CD4-positive, alpha-beta T cell treated with Interferon gamma for 1 hour (primary cell): ENCODE measurements around the gene RABGAP1L.
"Not testable (repeated sequence)": the region's sequence is repeated elsewhere in the genome, so short reads cannot be mapped to it uniquely, and the experiment has no call there.

Experiments
- DNase-seq: peaks from one replicate; pipeline ENCODE4 v3.0.0-alpha.2; 2020

The RABGAP1L gene

GRCh38 chr1:174686213-174686612, 526.9 kb downstream of the RABGAP1L start:
- DNase-seq = no peak

GRCh38 chr1:174689524-174689923, 530.2 kb downstream of the RABGAP1L start:
- no peak for DNase-seq

- no peak for DNase-seq
Measured at GRCh38 chr1:174690266-174690665, 530.9 kb downstream of the RABGAP1L start.

- no peak for DNase-seq
Measured at GRCh38 chr1:174692313-174692712, 533.0 kb downstream of the RABGAP1L start.

GRCh38 chr1:174693085-174693484, 533.8 kb downstream of the RABGAP1L start:
- DNase-seq = no peak

- not testable (repeated sequence) for DNase-seq
Measured at GRCh38 chr1:174693539-174693938, 534.2 kb downstream of the RABGAP1L start.

- no peak for DNase-seq
Measured at GRCh38 chr1:174696026-174696821, 536.9 kb downstream of the RABGAP1L start.

GRCh38 chr1:174700314-174700713, 541.0 kb downstream of the RABGAP1L start:
- DNase-seq = no peak

- no peak for DNase-seq
Measured at GRCh38 chr1:174700775-174701174, 541.5 kb downstream of the RABGAP1L start.

GRCh38 chr1:174701565-174701964, 542.2 kb downstream of the RABGAP1L start:
- DNase-seq = no peak

GRCh38 chr1:174702011-174702410, 542.7 kb downstream of the RABGAP1L start:
- DNase-seq = no peak

- DNase-seq = no peak
Measured at GRCh38 chr1:174703309-174703708, 544.0 kb downstream of the RABGAP1L start.

- no peak for DNase-seq
Measured at GRCh38 chr1:174704300-174704699, 545.0 kb downstream of the RABGAP1L start.

GRCh38 chr1:174710868-174711845, 551.8 kb downstream of the RABGAP1L start:
- DNase-seq = no peak

GRCh38 chr1:174711848-174712247, 552.5 kb downstream of the RABGAP1L start:
- not testable (repeated sequence) for DNase-seq

GRCh38 chr1:174712541-174712940, 553.2 kb downstream of the RABGAP1L start:
- DNase-seq = no peak

GRCh38 chr1:174713796-174714195, 554.5 kb downstream of the RABGAP1L start:
- no peak for DNase-seq

- no peak for DNase-seq
Measured at GRCh38 chr1:174719194-174719593, 559.9 kb downstream of the RABGAP1L start.

GRCh38 chr1:174720618-174721017, 561.3 kb downstream of the RABGAP1L start:
- DNase-seq = no peak

- no peak for DNase-seq
Measured at GRCh38 chr1:174721246-174721645, 561.9 kb downstream of the RABGAP1L start.

GRCh38 chr1:174723816-174724215, 564.5 kb downstream of the RABGAP1L start:
- DNase-seq = no peak

- DNase-seq = no peak
Measured at GRCh38 chr1:174724219-174724618, 564.9 kb downstream of the RABGAP1L start.

GRCh38 chr1:174726167-174726879, 567.0 kb downstream of the RABGAP1L start:
- no peak for DNase-seq
